GM23248 (cell line): ENCODE results near the gene WWOX.

Experiments
- EZH2 ChIP-seq: fragments of 200-600 bp; sonication (generic); IDR thresholded peaks from 2 replicates; pipeline ENCODE4 v1.6.1; 2018; ENCODE audit warnings: antibody characterized with exemption, mild to moderate bottlenecking; ENCODE audit not compliant: insufficient read depth, poor library complexity, severe bottlenecking
- EZH2phosphoT487 ChIP-seq: fragments of 200-600 bp; sonication (generic); IDR thresholded peaks from 2 replicates; pipeline ENCODE4 v1.6.1; 2018; ENCODE audit warnings: antibody characterized with exemption, moderate library complexity, mild to moderate bottlenecking, low read depth; ENCODE audit not compliant: insufficient read depth

DNA sequence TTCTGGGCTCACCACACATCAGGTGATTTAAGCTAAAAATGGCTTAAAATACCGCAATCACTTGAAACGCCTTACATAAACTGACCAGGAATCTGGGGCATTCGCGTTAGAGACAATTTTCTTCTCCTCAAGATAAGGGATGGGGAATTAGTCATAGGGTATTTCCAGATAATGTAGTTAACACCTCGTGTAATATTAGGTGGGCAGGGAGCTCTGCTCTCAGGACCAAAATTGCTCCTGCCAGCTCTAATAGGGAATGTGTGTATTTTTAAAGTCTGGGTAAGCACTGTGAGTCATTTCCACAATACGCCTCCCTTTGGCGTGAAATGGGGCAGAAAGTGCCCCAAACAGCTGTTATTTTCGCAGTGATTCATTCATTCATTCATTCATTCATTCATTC, 1092.5 kb downstream of the WWOX start:
- TF ChIP-seq EZH2phosphoT487, result no peak
- no peak for TF ChIP-seq EZH2
